ENCODE results near the gene RGS17.
A peak's percentile ranks its signal among the peaks of the same experiment; 100 is the strongest.
"Not testable (repeated sequence)": the region's sequence is repeated elsewhere in the genome, so short reads cannot be mapped to it uniquely, and the experiment has no call there.

The RGS17 gene

GRCh38 chr6:153000243-153000642 lies 130.8 kb downstream of the RGS17 start:
- Histone ChIP-seq H3K36me3 (replicated peaks) (peaks cover 11% of the 10 kb centered on the region), H3K27ac (no peak overlapping the region), H3K27me3 (replicated peaks) (no peaks in the 10 kb centered on the region), H3K4me3 (ENCODE audit: low read depth, low read length) (no peak overlapping the region)
- in situ Hi-C loops (cut with HindIII; ENCODE audit: low pct_ligation_motif_present, low sequenced_read_pairs), result no loop called here
- no peak for TF ChIP-seq CTCF (IDR thresholded peaks at IDR 0.05; ENCODE audit: low read depth, low read length, missing control alignments)
- DNase-seq, result no peak

- DNase-seq; in situ Hi-C loops (cut with HindIII; ENCODE audit: low pct_ligation_motif_present, low sequenced_read_pairs); H3K27ac ChIP-seq; H3K27me3 ChIP-seq (replicated peaks); H3K4me3 ChIP-seq (ENCODE audit: low read depth, low read length): not testable (repeated sequence)
- peaks cover 13% of the 10 kb centered on the region for H3K36me3 ChIP-seq (replicated peaks)
Measured at GRCh38 chr6:152999538-152999937, 131.5 kb downstream of the RGS17 start.

- Histone ChIP-seq H3K4me3 (ENCODE audit: low read depth, low read length) (no peak overlapping the region), H3K27ac (no peak overlapping the region), H3K27me3 (replicated peaks) (no peaks in the 10 kb centered on the region), H3K36me3 (replicated peaks) (peaks cover 43% of the 10 kb centered on the region)
- in situ Hi-C loops (cut with HindIII; ENCODE audit: low pct_ligation_motif_present, low sequenced_read_pairs), result no loop called here
- TF ChIP-seq CTCF (IDR thresholded peaks at IDR 0.05; ENCODE audit: low read depth, low read length, missing control alignments), result no peak
- no peak for DNase-seq
Measured at GRCh38 chr6:152993847-152994246, 137.2 kb downstream of the RGS17 start.

- peak; percentile 37 for TF ChIP-seq CTCF (IDR thresholded peaks at IDR 0.05; ENCODE audit: low read depth, low read length, missing control alignments)
- no peak for DNase-seq
- in situ Hi-C loops (cut with HindIII; ENCODE audit: low pct_ligation_motif_present, low sequenced_read_pairs), result no loop called here
- no peak overlapping the region for H3K4me3 ChIP-seq (ENCODE audit: low read depth, low read length)
- no peak overlapping the region for H3K27ac ChIP-seq
- H3K36me3 ChIP-seq (replicated peaks), result peaks cover 43% of the 10 kb centered on the region
- H3K27me3 ChIP-seq (replicated peaks), result no peaks in the 10 kb centered on the region
Measured at GRCh38 chr6:152993431-152993830, 137.7 kb downstream of the RGS17 start.

- no peak overlapping the region for H3K27ac ChIP-seq
- in situ Hi-C loops (cut with HindIII; ENCODE audit: low pct_ligation_motif_present, low sequenced_read_pairs), result no loop called here
- no peak for TF ChIP-seq CTCF (IDR thresholded peaks at IDR 0.05; ENCODE audit: low read depth, low read length, missing control alignments)
- peaks cover 9% of the 10 kb centered on the region for H3K36me3 ChIP-seq (replicated peaks)
- H3K27me3 ChIP-seq (replicated peaks), result no peaks in the 10 kb centered on the region
- DNase-seq, result no peak
- no peak overlapping the region for H3K4me3 ChIP-seq (ENCODE audit: low read depth, low read length)
Measured at GRCh38 chr6:152986978-152987377, 144.1 kb downstream of the RGS17 start.

GRCh38 chr6:152985300-152985699 lies 145.8 kb downstream of the RGS17 start:
- in situ Hi-C loops (cut with HindIII; ENCODE audit: low pct_ligation_motif_present, low sequenced_read_pairs); H3K36me3 ChIP-seq (replicated peaks); H3K27ac ChIP-seq; H3K27me3 ChIP-seq (replicated peaks); H3K4me3 ChIP-seq (ENCODE audit: low read depth, low read length); DNase-seq: not testable (repeated sequence)

- no peak for TF ChIP-seq CTCF (IDR thresholded peaks at IDR 0.05; ENCODE audit: low read depth, low read length, missing control alignments)
- in situ Hi-C loops (cut with HindIII; ENCODE audit: low pct_ligation_motif_present, low sequenced_read_pairs), result no loop called here
- H3K36me3 ChIP-seq (replicated peaks), result no peaks in the 10 kb centered on the region
- no peak for DNase-seq
- H3K4me3 ChIP-seq (ENCODE audit: low read depth, low read length), result peak overlapping the region; percentile 72
- no peaks in the 10 kb centered on the region for H3K27me3 ChIP-seq (replicated peaks)
- peak overlapping the region; percentile 57 for H3K27ac ChIP-seq
Measured at GRCh38 chr6:152984513-152984872, 146.6 kb downstream of the RGS17 start.
